CD1c-positive myeloid dendritic cell (primary cell): Measurements from ENCODE around the gene PLSCR3.
A peak's percentile ranks its signal among the peaks of the same experiment; 100 is the strongest.
"Not testable (repeated sequence)": the region's sequence is repeated elsewhere in the genome, so short reads cannot be mapped to it uniquely, and the experiment has no call there.

Experiments used
- DNase-seq: peaks from one replicate; pipeline ENCODE4 v3.0.0-alpha.2; 2016; ENCODE audit errors: extremely low spot score

Gene PLSCR3

DNA sequence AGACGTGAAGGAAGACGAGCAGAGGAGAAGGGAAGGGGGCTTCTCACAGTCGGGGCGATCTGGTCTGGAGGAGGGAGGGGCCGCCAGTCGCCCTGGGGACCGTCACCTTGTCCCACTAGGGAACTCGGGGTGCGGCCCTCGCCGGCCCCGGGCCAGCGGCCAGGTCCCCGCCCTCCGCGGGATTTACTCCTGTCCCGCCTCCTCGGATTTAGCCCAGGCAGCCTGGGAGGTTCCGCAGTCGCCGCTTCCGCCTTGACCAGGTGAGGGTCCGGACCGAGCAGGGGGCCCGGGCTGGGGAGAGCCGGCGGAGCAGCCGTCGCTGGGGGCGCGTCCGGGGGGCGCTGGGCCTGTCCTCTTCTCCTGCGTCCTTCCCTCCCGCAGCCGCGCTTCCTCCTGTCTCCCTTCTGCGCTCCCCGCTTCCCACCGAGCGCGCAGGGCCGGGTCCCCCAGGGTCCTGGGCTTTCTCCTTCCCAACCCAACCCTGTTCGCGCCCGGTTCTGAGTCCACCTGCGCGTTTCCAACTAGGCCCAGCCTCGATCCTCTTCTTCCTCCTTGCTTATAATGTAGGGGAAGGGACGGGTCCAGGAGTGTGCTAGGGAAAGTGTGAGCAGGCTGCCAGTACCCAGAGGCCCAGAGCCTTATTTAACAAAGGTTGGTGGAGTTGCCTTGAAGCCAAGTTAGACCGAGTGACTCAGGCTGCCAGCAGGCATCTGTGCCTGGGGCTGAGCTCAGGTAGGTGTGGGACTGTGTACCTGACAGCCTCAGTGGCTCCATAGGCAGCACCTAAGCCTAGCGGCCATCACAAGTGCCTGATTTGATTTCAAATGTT lies 13.3 kb downstream of the PLSCR3 start, which contains the start of gene TNK1:
TSS of gene TNK1 (plus strand) at position 235 of the 829 bp plus-strand sequence. CDS start 1,838 bp downstream, outside the sequence.
- DNase-seq = peak; percentile 1

DNA sequence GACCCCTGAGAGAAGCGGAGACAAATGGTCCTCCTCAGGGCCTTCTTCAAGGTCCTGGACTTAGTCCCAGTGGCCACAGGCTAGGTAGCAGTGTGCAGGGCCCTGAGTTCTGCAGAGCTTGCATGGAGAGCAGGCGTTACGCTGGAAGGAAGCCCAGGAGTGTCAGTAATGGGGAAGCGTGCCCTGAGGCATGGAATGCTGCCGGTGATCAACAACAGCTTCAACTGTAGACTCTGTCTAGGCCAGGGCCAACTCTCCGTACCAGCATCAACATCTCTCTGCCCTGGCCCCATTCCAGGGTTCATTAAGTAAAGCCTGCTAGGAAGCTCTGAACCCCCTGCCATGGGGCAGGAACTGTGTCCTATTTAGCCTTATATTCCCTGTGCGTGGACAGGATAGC lies 14.0 kb downstream of the PLSCR3 start:
- peak; percentile 19 for DNase-seq

DNA sequence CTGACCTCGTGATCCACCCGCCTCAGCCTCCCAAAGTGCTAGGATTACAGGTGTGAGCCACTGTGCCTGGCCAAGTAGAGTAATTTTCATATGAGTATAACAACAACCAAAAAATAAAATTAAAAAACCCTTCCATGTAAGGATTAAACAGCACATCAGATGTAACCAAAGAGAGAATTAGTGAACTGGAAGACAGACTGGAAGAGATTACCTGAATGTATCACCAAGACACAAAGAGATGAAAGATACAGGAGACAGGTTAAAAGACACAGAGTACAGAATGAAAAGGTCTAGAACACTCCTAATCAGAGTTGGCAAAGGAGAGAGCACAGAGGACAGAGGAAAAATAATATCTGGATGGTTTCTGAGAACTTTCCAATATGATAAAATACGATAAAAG lies 15.2 kb downstream of the PLSCR3 start:
- no peak for DNase-seq

DNA sequence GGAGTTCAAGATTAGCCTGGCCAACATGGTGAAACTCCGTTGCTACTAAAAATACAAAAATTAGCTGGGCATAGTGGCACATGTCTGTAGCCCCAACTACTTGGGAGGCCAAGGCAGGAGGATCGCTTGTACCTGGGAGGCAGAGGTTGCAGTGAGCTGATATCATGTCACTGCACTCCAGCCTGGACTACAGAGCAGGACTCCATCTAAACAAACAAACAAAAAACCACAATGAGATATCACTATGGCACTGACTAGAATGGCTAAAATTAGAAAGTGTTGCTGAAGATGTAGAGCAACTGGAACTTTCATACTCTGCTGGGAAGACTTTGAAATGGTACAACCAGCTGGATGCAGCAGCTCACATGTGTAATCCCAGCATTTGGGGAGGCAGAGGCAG lies 20.0 kb downstream of the PLSCR3 start:
- DNase-seq = no peak

DNA sequence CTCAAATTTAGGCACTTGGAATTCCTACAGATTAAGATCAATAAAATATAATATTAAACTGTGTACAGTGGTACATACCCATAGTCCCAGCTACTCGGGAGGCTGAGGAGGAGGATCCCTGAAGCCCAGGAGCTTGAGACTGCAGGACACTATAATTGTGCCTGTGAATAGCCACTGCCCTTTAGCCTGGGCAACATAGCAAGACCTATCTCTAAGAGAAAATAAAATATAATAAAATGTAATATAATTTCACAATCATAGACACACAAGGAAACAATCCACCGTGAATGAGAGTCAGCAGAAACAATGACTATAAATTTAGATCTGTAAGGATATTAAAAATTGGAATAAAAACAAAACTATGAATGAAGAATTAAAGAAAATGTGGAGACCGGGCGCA lies 23.5 kb downstream of the PLSCR3 start:
- DNase-seq = no peak

DNA sequence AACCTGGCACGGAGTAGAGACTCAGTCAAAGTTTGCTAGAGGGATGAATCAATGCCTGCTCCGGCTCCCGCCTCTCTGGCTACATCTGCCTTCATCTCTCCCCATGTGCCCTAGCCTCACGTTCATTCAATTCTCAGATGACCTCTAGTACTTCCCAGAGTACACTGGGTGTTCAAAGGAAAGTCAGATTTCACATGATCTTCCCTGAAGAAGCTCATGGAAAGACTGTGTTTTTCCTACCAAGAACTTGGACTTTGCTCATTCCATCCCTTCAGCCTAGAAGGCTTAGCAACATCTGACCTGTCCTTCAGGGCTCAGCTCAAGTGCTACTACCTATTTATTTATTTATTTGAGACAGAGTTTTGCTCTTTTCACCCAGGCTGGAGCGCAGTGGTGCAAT lies 24.5 kb downstream of the PLSCR3 start:
- DNase-seq = no peak

DNA sequence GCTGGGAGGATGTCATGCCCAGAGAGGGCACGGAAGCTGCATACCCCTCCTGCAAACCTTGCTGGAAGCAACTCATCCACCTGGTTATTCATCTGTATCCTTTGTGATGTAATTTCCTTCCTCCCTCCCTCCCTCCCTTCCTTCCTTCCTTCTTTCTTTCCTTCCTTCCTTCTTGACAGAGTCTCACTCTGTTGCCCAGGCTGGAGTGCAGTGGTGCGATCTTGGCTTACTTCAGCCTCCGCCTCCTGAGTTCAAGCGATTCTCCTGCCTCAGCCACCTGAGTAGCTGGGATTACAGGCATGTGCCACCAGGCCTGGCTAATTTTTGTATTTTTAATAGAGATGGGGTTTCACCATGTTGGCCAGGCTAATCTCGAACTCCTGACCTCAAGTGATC lies 25.7 kb downstream of the PLSCR3 start:
- not testable (repeated sequence) for DNase-seq

DNA sequence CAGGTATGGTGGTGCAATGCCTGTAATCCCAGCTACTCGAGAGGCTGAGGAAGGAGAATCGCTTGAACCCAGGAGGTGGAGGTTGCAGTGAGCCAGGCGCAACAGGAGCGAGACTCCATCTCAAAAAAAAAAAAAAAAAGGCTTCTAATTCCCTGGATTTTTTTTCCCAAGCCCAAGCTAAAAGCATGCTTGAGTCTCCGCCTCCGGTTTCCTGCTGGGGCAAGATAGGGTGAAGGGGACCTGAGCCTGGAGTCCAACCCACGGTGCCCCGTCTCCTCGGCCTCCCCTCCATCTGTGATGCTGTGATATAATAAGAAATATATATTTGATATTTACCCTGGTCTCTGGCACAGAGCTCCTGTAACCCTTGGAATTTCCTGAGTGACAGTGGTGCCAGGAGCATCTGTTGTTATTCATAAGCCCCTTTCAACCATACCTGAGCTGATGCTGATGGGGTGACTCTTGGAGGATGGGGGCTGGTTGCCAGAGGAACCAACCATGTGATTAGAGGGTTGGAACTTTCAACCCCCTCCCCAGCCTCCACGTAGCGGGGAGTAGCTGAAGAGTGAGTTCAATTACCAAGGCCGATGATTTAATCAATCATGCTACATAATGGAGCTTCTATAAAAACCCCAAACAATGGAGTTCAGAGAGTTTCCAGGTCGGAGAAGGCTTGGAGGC lies 26.3 kb downstream of the PLSCR3 start:
- DNase-seq = no peak

DNA sequence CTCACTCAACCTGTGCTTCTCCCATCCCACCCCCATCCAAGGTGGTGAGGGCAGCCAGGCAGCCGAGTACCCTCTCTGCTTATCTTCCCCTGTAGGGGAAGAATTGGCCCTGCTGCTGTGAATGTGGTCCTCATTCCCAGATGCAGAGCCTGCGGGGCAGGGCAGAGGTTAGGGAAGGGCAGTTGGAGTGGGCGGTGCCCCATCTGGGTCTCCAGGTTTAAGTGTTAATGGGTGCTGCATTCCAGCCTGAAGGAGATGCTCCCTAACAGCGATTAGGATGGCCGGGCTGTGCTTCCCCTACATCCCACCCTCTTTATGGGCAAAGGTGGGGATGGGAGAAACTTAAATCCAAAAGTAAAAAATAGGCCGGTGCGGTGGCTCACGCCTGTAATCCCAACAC lies 27.2 kb downstream of the PLSCR3 start:
- no peak for DNase-seq

DNA sequence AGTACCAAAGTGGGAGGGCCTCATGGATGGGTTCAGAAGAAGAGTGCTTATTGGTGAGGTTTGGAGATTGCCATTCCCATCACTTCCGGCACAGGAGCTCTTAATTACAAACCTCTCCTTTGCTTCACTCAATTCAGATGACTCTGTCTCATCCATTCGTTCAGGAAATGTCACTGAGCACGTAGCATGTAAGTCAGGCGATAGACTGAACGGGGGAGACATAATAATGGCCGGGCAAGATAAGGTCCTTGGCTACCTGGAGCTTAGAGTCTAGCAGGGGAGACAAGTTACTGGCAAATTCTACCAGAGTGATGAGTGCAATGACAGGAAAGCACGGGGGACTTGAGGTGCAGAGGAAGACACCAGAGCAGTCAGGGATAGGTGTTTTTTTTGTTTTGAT lies 28.4 kb downstream of the PLSCR3 start:
- DNase-seq = not testable (repeated sequence)

DNA sequence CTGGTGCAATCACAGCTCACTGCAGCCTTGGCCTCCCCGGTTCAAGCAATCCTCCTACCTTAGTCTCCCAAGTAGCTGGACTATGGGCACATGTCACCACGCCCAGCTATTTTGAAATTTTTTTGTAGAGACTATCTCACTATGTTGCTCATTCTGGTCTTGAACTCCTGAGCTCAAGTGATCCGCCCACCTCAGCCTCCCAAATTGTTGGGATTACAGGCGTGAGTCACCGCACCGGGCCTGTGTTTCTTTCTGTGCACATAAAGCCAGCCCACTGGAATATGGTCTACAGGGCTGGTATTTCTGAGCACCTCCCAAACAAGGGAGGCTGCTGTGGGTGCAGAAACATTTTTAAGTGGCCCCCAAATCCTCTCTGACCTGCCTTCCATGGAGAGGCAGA lies 31.0 kb downstream of the PLSCR3 start:
- DNase-seq = no peak

DNA sequence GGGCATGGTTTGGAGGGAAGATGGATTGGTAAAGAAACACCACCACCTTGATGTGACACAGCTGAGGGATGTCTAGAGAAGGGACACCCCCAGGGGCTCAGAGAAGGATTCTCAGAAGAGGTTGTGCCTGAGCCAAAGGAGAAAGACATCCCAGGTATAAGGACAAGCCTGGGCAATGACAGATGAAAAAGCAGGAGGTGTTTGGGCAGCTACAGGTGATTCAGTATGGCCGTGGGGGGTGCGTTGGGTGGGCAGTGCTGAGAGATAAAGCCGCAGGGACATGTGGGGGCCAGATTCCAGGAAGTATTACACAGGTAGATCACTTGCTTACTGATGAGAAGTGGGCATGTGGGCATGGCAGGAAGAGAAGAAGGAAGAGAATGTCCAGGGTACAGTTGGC lies 32.4 kb downstream of the PLSCR3 start:
- DNase-seq = no peak

DNA sequence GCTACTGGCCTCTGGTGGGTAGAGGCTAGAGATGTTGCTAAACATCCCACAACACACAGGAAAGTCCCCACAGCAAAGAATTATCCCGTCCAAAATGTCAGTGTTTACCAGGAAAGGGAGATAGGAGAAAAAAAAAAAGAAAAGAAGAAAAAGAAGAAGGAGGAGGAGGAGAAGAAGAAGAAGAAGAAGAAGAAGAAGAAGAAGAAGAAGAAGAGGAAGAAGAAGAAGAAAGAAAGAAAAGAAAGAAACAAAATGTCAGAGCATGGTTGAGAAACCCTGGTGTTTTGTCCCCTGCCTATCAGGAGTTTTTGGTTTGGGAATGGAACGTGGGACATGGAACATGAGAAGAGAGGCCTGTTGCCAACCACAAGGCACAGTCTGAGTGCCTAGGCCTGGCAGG lies 36.9 kb downstream of the PLSCR3 start:
- no peak for DNase-seq

DNA sequence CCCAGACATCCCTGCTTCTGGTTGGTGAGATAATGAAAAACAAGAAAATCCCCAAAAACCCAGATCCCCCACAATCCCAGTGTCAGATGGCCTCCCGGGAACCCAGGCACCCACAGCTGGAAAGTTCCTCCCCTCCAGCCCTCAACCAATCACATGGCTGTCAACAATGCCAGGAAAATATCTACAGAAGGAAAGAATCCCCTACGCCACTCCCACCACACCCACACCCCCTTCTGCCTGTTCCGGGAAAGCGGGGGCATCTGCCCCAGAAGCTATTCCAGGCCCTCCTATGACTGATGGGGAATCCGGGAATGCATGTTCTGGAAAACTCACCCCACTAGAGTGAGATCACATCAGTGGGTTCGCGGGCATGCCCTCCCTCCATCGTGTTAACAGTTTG lies 37.6 kb downstream of the PLSCR3 start:
- no peak for DNase-seq

DNA sequence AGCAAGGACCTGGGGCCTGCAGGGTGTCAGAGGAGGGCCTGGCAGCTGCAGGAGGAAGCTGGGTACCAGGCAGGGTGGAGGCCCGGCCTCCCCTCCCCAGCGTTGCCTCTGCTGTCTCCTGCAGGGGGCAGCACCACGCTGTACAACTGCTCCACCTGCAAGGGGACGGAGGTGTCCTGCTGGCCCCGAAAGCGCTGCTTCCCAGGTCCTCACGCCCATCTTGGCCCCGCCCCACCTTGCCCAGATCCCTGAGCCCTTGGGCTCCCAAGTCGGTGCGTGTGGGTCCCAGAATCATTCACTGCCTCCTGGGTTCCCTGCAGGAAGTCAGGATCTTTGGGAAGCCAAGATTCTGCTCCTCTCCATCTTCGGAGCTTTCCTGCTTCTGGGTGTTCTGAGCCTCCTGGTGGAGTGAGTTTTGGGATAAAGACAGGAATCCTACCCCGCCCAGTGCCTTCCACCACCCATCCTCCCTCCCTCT lies 38.2 kb downstream of the PLSCR3 start:
- peak; percentile 83 for DNase-seq

DNA sequence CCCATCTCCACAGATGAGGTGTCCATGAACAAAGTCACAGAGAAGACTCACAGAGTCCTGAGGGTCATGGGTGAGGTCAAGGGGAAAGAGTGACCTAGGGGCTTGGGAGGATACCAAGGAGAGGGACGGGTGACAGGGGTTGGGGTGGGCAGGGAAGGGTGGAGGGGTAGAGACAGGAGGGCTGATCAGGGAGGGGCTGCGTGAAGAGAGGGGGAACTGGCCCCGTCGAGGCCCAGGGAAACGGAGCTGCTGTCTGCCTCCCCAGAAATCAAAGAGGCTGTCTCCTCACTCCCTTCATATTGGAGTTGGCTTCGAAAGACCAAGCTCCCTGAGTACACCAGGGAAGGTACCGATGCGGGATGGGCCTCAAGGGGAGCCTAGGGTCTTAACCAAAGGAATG lies 38.8 kb downstream of the PLSCR3 start:
- DNase-seq = no peak

DNA sequence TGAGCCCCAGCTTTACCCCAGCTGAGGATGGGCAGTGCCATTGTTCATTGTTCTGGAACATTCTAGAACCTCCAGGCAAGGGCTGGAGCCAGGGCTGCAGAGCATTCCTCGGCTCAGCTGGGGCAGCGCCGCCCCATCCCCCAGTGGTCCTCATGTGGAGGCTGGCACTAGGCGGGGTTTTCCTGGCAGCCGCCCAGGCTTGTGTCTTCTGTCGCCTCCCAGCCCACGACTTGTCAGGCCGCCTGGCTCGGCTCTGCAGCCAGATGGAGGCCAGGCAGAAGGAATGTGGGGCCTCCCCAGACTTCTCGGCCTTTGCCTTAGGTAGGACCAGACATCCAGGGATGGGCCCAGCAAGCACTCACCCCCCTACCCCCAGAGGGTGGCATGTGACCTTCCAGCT lies 39.3 kb downstream of the PLSCR3 start, which contains the start of gene TMEM95:
TSS of gene TMEM95 (plus strand) at position 104 of the 400 bp plus-strand sequence. CDS start at position 153, 49 bp downstream.
- no peak for DNase-seq

DNA sequence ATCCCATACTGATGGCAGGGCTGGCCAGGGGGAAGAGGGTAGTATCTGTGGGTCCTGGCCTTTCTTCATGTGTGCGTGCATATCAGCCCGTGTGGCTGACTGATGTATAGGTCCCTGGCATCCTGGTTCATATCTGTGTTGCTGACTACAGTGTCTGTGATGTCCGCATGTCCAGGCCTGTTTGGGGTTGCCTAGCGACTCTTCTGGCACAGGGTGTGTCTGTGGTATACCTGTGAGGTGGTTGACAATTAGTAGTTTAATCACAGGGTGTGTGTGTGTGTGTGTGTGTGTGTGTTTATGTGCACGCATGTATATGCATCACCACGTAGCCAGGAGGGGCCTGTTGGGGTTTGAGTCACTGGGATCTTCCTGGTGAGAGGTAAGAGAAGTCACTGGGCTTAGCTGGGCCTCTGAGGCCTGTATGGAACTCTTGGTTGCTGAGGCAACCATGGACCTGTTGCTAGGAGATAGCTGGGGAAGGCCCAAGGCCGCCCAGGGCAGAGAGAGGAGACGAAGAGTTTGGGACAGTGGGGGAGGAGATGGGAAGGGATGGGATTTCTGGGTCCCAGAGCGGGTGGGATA lies 40.0 kb downstream of the PLSCR3 start:
- DNase-seq = no peak

DNA sequence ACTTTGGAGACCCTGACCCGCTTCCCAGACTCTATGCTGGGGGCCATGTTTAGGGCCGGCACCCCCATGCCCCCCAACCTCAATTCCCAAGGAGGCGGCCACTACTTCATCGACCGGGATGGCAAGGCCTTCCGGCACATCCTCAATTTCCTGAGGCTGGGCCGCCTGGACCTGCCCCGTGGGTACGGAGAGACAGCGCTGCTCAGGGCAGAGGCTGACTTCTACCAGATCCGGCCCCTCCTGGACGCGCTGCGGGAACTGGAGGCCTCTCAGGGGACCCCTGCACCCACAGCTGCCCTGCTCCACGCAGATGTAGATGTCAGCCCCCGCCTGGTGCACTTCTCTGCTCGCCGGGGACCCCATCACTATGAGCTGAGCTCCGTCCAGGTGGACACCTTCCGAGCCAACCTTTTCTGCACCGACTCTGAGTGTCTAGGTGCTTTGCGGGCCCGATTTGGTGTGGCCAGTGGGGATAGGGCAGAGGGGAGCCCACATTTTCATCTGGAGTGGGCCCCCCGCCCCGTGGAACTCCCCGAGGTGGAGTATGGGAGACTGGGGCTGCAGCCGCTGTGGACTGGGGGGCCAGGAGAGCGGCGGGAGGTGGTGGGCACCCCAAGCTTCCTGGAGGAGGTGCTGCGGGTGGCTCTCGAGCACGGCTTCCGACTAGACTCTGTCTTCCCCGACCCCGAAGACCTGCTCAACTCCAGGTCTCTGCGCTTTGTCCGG lies 41.3 kb downstream of the PLSCR3 start:
- DNase-seq = no peak

DNA sequence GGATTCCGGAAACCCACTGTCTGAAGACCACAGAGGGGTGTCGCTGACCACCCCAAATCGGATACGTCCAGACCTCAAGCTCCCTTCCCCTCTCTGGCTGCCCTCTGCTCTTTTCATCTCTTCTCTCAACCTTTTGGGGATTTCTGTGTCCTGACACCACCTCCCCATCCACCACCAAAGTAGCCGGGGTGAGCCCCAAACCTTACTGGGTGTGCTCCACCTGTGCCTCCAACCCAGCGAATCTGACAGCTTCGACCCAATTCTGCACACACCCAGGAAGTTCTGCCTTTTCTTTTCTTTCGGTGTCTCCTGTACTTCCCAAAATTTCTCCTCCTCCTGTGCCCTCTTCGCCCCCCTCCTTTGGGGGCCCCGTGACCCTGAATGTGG lies 41.8 kb downstream of the PLSCR3 start:
- DNase-seq = no peak

DNA sequence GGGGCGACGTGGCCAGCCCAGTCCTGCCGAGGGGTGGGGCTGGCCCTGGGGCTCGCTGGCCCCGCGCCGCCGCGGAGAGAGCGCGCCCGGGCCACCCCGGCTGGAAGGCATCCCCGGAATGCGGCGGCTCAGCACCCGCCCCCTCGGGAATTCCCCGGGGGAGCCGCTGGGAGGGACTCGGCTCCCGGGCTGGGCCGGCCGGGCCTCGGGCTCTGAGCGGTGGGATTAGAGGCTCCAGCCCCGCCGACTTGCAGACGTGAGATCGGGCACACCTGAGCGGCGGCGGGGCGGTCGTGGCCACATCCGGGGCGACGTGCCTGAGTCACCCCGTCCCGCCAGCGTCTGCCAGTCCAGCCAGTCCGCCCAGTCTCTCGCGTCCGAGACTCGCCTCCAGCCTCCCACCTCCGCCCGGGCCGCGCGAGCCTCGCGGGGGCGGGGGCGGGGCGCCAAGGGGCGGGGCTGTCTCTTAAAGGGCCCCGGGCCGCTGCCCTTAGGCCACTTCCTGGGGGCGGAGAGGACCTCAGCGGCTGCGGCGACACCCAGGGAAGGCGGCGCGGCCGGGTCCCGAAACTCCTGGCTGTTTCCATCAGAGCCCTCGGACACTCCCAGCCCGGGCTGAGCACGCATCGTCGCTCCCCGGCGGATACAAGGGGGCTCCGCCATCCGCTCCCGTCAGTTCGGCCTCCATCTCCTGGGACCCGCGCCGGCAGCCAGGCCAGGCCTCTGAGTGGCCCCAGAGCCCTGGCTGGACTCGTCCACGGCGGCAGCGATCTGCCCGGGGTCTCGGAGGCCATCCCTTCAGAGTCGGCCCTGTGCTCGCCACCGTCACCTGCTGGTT lies 42.4 kb downstream of the PLSCR3 start, which contains the start of gene KCTD11:
TSS of gene KCTD11 (plus strand) at position 498 of the 838 bp plus-strand sequence.
- DNase-seq = peak; percentile 90
